CD14-positive monocyte (primary cell): ENCODE measurements around the gene RERE. TPM values are rescaled to one million over a fixed set of nuclear protein-coding genes. Genes with fewer than 3 reads are reported as not detected.

Experiments used
- DNase-seq, 3 donors: peaks; one replicate each; pipeline ENCODE4 v3.0.0-alpha.2; 2011 to 2022
- H2AFZ ChIP-seq: 2 replicates; pipeline ENCODE4 v1.6.0; 2012; ENCODE audit warnings: mild to moderate bottlenecking, low read depth, low read length, inconsistent platforms; ENCODE audit not compliant: insufficient read depth, poor library complexity, severe bottlenecking
- H3K27ac ChIP-seq, 2 donors: 1 replicate in 1 of 2; 2 replicates in 1 of 2; pipeline ENCODE4 v1.5.1; 2012 to 2013; ENCODE audit warnings: low read length in 2 of 2, control low read depth in 1 of 2, inconsistent platforms in 1 of 2, low read depth in 1 of 2, mild to moderate bottlenecking in 1 of 2
- H3K27me3 ChIP-seq, 2 donors: one replicate each; pipeline versions ENCODE4 v1.6.0 to v1.6.1; 2011 to 2013; ENCODE audit warnings: low read length in 2 of 2; ENCODE audit not compliant: control insufficient read depth in 2 of 2, insufficient read depth in 2 of 2
- H3K36me3 ChIP-seq, 2 donors: replicated peaks in 1 of 2; 1 replicate in 1 of 2; 2 replicates in 1 of 2; pipeline versions ENCODE4 v1.5.1 to v1.6.1; 2012 to 2013; ENCODE audit warnings: low read length in 2 of 2, control low read depth in 1 of 2, inconsistent platforms in 1 of 2, mild to moderate bottlenecking in 1 of 2; ENCODE audit not compliant: insufficient read depth in 2 of 2, control insufficient read depth in 1 of 2
- H3K4me1 ChIP-seq, 2 donors: 1 replicate in 1 of 2; 2 replicates in 1 of 2; pipeline versions ENCODE4 v1.5.1 to v1.6.1; 2012 to 2013; ENCODE audit warnings: low read length in 2 of 2, control low read depth in 1 of 2, inconsistent platforms in 1 of 2, mild to moderate bottlenecking in 1 of 2, moderate library complexity in 1 of 2; ENCODE audit not compliant: insufficient read depth in 2 of 2, control insufficient read depth in 1 of 2
- H3K4me2 ChIP-seq: replicated peaks from 2 replicates; pipeline ENCODE3; 2012; ENCODE audit warnings: low read length, moderate library complexity, mild to moderate bottlenecking; ENCODE audit not compliant: poor library complexity, severe bottlenecking; ENCODE audit errors: extremely low read depth
- H3K4me3 ChIP-seq, 3 experiments: fragments of 200-600 bp in 1 of 3; sonication (generic) in 1 of 3; replicated peaks in 1 of 3; 1 replicate in 2 of 3; 2 replicates in 1 of 3; pipeline ENCODE4 v1.5.1; 2011 to 2013; ENCODE audit warnings: low read length in 3 of 3, mild to moderate bottlenecking in 3 of 3, control low read depth in 2 of 3, low read depth in 2 of 3, inconsistent platforms in 1 of 3, moderate library complexity in 1 of 3
- H3K79me2 ChIP-seq: 2 replicates; pipeline ENCODE4 v1.6.0; 2012; ENCODE audit warnings: mild to moderate bottlenecking, control low read depth, inconsistent platforms, low read length, moderate library complexity; ENCODE audit not compliant: insufficient read depth
- H3K9ac ChIP-seq: 2 replicates; pipeline ENCODE4 v1.6.0; 2017; ENCODE audit warnings: low read length, mild to moderate bottlenecking; ENCODE audit not compliant: insufficient read depth, poor library complexity, severe bottlenecking
- H3K9me3 ChIP-seq, 2 donors: replicated peaks in 1 of 2; 1 replicate in 1 of 2; 2 replicates in 1 of 2; pipeline versions ENCODE4 v1.5.1 to v1.6.1; 2012 to 2013; ENCODE audit warnings: low read length in 2 of 2, control low read depth in 1 of 2; ENCODE audit not compliant: control insufficient read depth in 1 of 2, insufficient read depth in 1 of 2
- H4K20me1 ChIP-seq: 2 replicates; pipeline ENCODE4 v1.6.0; 2012; ENCODE audit warnings: mild to moderate bottlenecking, low read length, control low read depth, moderate library complexity; ENCODE audit not compliant: insufficient read depth
- H3K27ac Mint-ChIP-seq, 7 donors: one replicate each; pipeline ENCODE4 v1.8.0; 2020; ENCODE audit warnings: mild to moderate bottlenecking in 7 of 7, mixed read lengths in 7 of 7, moderate library complexity in 6 of 7, inconsistent platforms in 2 of 7
- H3K27me3 Mint-ChIP-seq, 3 donors: one replicate each; pipeline ENCODE4 v1.8.0; 2021 to 2022; ENCODE audit warnings: low read depth in 3 of 3, mild to moderate bottlenecking in 3 of 3, mixed read lengths in 3 of 3, moderate library complexity in 3 of 3, inconsistent platforms in 1 of 3
- H3K36me3 Mint-ChIP-seq, 2 donors: one replicate each; pipeline ENCODE4 v1.8.0; 2020; ENCODE audit warnings: mixed read lengths in 2 of 2, inconsistent platforms in 1 of 2, mild to moderate bottlenecking in 1 of 2
- H3K4me1 Mint-ChIP-seq: one replicate; pipeline ENCODE4 v1.8.0; 2020; ENCODE audit warnings: mild to moderate bottlenecking, mixed read lengths
- H3K4me3 Mint-ChIP-seq, 2 donors: one replicate each; pipeline ENCODE4 v1.8.0; 2020; ENCODE audit warnings: mild to moderate bottlenecking in 2 of 2, mixed read lengths in 2 of 2, moderate library complexity in 1 of 2
- H3K9me3 Mint-ChIP-seq, 7 donors: one replicate each; pipeline ENCODE4 v1.8.0; 2020 to 2022; ENCODE audit warnings: mixed read lengths in 7 of 7, mild to moderate bottlenecking in 6 of 7, moderate library complexity in 6 of 7, inconsistent platforms in 2 of 7
- CTCF ChIP-seq: fragments of 200-600 bp; IDR thresholded peaks from one replicate; pipeline ENCODE4 v1.8.0; 2022; ENCODE audit warnings: antibody characterized with exemption, mild to moderate bottlenecking
- WGBS: methylation state at CpG from one replicate; pipeline ENCODE4 v1.1.5; 2013; ENCODE audit warnings: missing lambda C conversion rate; ENCODE audit not compliant: insufficient coverage; 5-methylcytosine and 5-hydroxymethylcytosine counted together
- intact Hi-C, 2 donors: fragments of 100-400 bp; cut with micrococcal nuclease; formaldehyde crosslinking; loops; one replicate each; pipeline versions ENCODE4 v1.15.0 to v1.15.1; 2023
- polyA plus RNA-seq, 3 donors: library from polyadenylated mRNA; depleted of rRNA in 1 of 3; unstranded in 2 of 3; stranded (reverse) in 1 of 3; fragments of 300-500 nt in 2 of 3; fragments of >200 nt in 1 of 3; fragmentation: Illumina TruSeq in 2 of 3; gene quantifications; 1 replicate in 2 of 3; 2 replicates in 1 of 3; pipeline ENCODE4 v1.2.3, GENCODE V29; 2012 to 2021

RERE gene
- polyA plus RNA-seq, 3 donors = 1.2 to 19.4 (median 3.8) TPM

- Histone ChIP-seq H3K9ac (no peak overlapping the region), H3K27me3 (no peaks in the 10 kb centered on the region), H2AFZ (no peak overlapping the region), H3K27ac (no peak overlapping the region), H3K9me3 (no peaks in the 10 kb centered on the region), H3K36me3 (no peaks in the 10 kb centered on the region), H4K20me1 (peaks cover 4% of the 10 kb centered on the region), H3K4me3 (no peak overlapping the region), H3K4me1 (peaks cover 14 to 21% of the 10 kb centered on the region in 2 donors), H3K4me2 (no peak overlapping the region), H3K79me2 (no peaks in the 10 kb centered on the region)
- intact Hi-C loops = no loop called here
- no peak overlapping the region for H3K4me3 Mint-ChIP-seq
- WGBS = 100% methylated on average over 2 of the region's 3 CpGs
- no peak for TF ChIP-seq CTCF
- no peak overlapping the region for H3K27ac Mint-ChIP-seq
- peaks cover 25% of the 10 kb centered on the region for H3K4me1 Mint-ChIP-seq
- DNase-seq = no peak
- H3K9me3 Mint-ChIP-seq = no peaks in the 10 kb centered on the region
- H3K36me3 Mint-ChIP-seq = peaks cover 0 to 4% of the 10 kb centered on the region in 2 donors
- peaks cover 0 to 1% (median 0%) of the 10 kb centered on the region in 3 donors for H3K27me3 Mint-ChIP-seq
These were observed 343.1 kb downstream of the RERE start for GRCh38 chr1:8474369-8474768.

- Mint-ChIP-seq H3K27ac (no peak overlapping the region), H3K36me3 (peaks cover 0 to 4% of the 10 kb centered on the region in 2 donors), H3K4me1 (peaks cover 24% of the 10 kb centered on the region), H3K27me3 (peaks cover 0 to 1% (median 0%) of the 10 kb centered on the region in 3 donors), H3K9me3 (no peaks in the 10 kb centered on the region), H3K4me3 (no peak overlapping the region)
- Histone ChIP-seq H3K9ac (no peak overlapping the region), H3K4me1 (peaks cover 14 to 21% of the 10 kb centered on the region in 2 donors), H3K9me3 (no peaks in the 10 kb centered on the region), H3K4me3 (no peak overlapping the region), H3K36me3 (no peaks in the 10 kb centered on the region), H3K27ac (no peak overlapping the region), H3K27me3 (no peaks in the 10 kb centered on the region), H3K4me2 (no peak overlapping the region), H2AFZ (no peak overlapping the region), H3K79me2 (no peaks in the 10 kb centered on the region), H4K20me1 (peaks cover 4% of the 10 kb centered on the region)
- no CpG with 5 or more reads among the region's 2 CpGs for WGBS
- intact Hi-C loops = no loop called here
- TF ChIP-seq CTCF = no peak
- no peak for DNase-seq
These were observed 343.5 kb downstream of the RERE start for GRCh38 chr1:8473891-8474300.
